GM18511 (cell line): ENCODE results near the gene RAD23A.
"Not testable (repeated sequence)": the region's sequence is repeated elsewhere in the genome, so short reads cannot be mapped to it uniquely, and the experiment has no call there.

ENCODE experiments used
- ATAC-seq: cut with Tn5 transposase; IDR thresholded peaks from one replicate; pipeline ENCODE4 v1.9.1; 2021; ENCODE audit warnings: mild to moderate bottlenecking, moderate library complexity; ENCODE audit not compliant: unreplicated experiment

RAD23A gene

GRCh38 chr19:12937927-12938778 lies 7.5 kb upstream of the RAD23A start, which contains the start of gene CALR:
TSS of gene CALR (plus strand) at chr19:12938609. CDS start at chr19:12938680, 71 bp downstream.
- ATAC-seq, result peak; percentile 83

GRCh38 chr19:12938779-12939601 lies 6.7 kb upstream of the RAD23A start:
- ATAC-seq, result no peak

- ATAC-seq, result no peak
Measured at GRCh38 chr19:12939975-12940423, 5.7 kb upstream of the RAD23A start.

GRCh38 chr19:12940897-12941296 lies 4.8 kb upstream of the RAD23A start:
- no peak for ATAC-seq

- no peak for ATAC-seq
Measured at GRCh38 chr19:12943437-12944044, 2.1 kb upstream of the RAD23A start.

- no peak for ATAC-seq
Measured at GRCh38 chr19:12944104-12944674, 1.5 kb upstream of the RAD23A start.

- peak; percentile 38 for ATAC-seq
Measured at GRCh38 chr19:12946092-12946721, 545 bp downstream of the RAD23A start.

GRCh38 chr19:12946731-12947496 lies 1.3 kb downstream of the RAD23A start:
- no peak for ATAC-seq

GRCh38 chr19:12947702-12948611 lies 2.3 kb downstream of the RAD23A start:
- ATAC-seq, result no peak

- no peak for ATAC-seq
Measured at GRCh38 chr19:12948612-12949362, 3.1 kb downstream of the RAD23A start.

- no peak for ATAC-seq
Measured at GRCh38 chr19:12949363-12950283, 4.0 kb downstream of the RAD23A start.

GRCh38 chr19:12952050-12952449 lies 6.4 kb downstream of the RAD23A start:
- ATAC-seq, result not testable (repeated sequence)

- ATAC-seq, result no peak
Measured at GRCh38 chr19:12952488-12953137, 7.0 kb downstream of the RAD23A start.

- ATAC-seq, result no peak
Measured at GRCh38 chr19:12953138-12953798, 7.6 kb downstream of the RAD23A start.

- ATAC-seq, result no peak
Measured at GRCh38 chr19:12953799-12954611, 8.3 kb downstream of the RAD23A start.
